Ureter (tissue), 1 donor: ENCODE results near the gene SRPK3. TPM values are rescaled to one million over a fixed set of nuclear protein-coding genes. Genes with fewer than 3 reads are reported as not detected.
"Not testable (repeated sequence)": the region's sequence is repeated elsewhere in the genome, so short reads cannot be mapped to it uniquely, and the experiment has no call there.

ENCODE experiments used
- DNase-seq: peaks from one replicate; pipeline ENCODE4 v3.0.0-alpha.2; 2020; ENCODE audit warnings: low spot score
- total RNA-seq: library from RNA; stranded (reverse); gene quantifications from one replicate; pipeline ENCODE4 v1.2.4, GENCODE V29; 2023
- donor health status: DM: yes; HTN: yes; CAD: no.

The SRPK3 gene
- total RNA-seq, 1 donor from 2014 or later, result 2.7 TPM

GRCh38 chrX:153806999-153807575, 26.2 kb downstream of the SRPK3 start:
- no peak for DNase-seq

- no peak for DNase-seq
Observed at GRCh38 chrX:153807976-153808375, 27.1 kb downstream of the SRPK3 start.

- no peak for DNase-seq
Observed at GRCh38 chrX:153812220-153812619, 31.4 kb downstream of the SRPK3 start.

- no peak for DNase-seq
Observed at GRCh38 chrX:153813161-153813560, 32.3 kb downstream of the SRPK3 start.

- no peak for DNase-seq
Observed at GRCh38 chrX:153814591-153815315, 33.9 kb downstream of the SRPK3 start.

- no peak for DNase-seq
Observed at GRCh38 chrX:153816831-153817690, 36.2 kb downstream of the SRPK3 start.

- DNase-seq, result not testable (repeated sequence)
Observed at GRCh38 chrX:153818064-153818463, 37.2 kb downstream of the SRPK3 start.

GRCh38 chrX:153818571-153819383, 37.9 kb downstream of the SRPK3 start:
- DNase-seq, result no peak

GRCh38 chrX:153819384-153820040, 38.7 kb downstream of the SRPK3 start:
- DNase-seq, result no peak

GRCh38 chrX:153820601-153821000, 39.8 kb downstream of the SRPK3 start:
- no peak for DNase-seq

GRCh38 chrX:153821066-153821465, 40.2 kb downstream of the SRPK3 start:
- no peak for DNase-seq

- DNase-seq, result no peak
Observed at GRCh38 chrX:153824348-153824747, 43.5 kb downstream of the SRPK3 start.

GRCh38 chrX:153825042-153825441, 44.2 kb downstream of the SRPK3 start:
- no peak for DNase-seq

GRCh38 chrX:153827016-153827415, 46.2 kb downstream of the SRPK3 start:
- DNase-seq, result no peak

GRCh38 chrX:153827903-153828302, 47.1 kb downstream of the SRPK3 start:
- no peak for DNase-seq

GRCh38 chrX:153828308-153828707, 47.5 kb downstream of the SRPK3 start:
- DNase-seq, result no peak

GRCh38 chrX:153828723-153829548, 48.1 kb downstream of the SRPK3 start:
- no peak for DNase-seq

GRCh38 chrX:153829549-153829798, 48.6 kb downstream of the SRPK3 start:
- no peak for DNase-seq

- DNase-seq, result no peak
Observed at GRCh38 chrX:153829799-153830639, 49.2 kb downstream of the SRPK3 start, which contains the start of gene PDZD4. TSS of gene PDZD4 (minus strand) at chrX:153830544. CDS start at chrX:153830298, 246 bp downstream.
